ENCODE data around the gene SAMD3. TPM values are rescaled to one million over a fixed set of nuclear protein-coding genes. Genes with fewer than 3 reads are reported as not detected.

The SAMD3 gene
- total and polyA plus RNA-seq, 2 experiments from 2014 or later = 3.8 to 4.9 TPM

DNA sequence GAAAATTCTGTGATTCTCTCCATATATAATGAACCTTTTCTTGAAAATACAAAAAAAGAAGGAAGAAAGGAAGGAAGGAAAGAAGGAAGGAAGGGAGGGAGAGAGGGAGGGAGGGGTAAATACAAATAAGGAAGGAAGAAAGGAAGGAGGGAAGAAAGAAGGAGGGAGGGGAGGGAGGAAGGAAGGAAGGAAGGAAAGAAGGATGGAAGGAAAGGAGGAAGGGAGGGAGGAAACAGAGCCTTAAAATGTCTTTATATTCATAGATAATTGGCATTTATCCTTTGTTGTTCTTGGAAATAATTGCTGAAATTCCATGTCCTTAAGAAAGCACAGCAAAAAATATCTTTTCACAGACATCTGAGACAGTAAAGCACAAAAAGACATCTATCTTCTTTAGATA is 40.3 kb downstream of the SAMD3 start:
- DNase-seq (ENCODE audit: low spot score) = no peak
- Histone ChIP-seq H3K79me2 (replicated peaks; ENCODE audit: insufficient read depth) (no peaks in the 10 kb centered on the region), H3K9me2 (ENCODE audit: insufficient read depth) (no peaks in the 10 kb centered on the region), H3K27ac (ENCODE audit: low read depth) (no peak overlapping the region), H4K20me1 (replicated peaks; ENCODE audit: insufficient read depth) (no peaks in the 10 kb centered on the region), H3K27me3 (ENCODE audit: insufficient read depth) (no peaks in the 10 kb centered on the region), H3K4me3 (no peak overlapping the region), H3K4me1 (ENCODE audit: insufficient read depth) (no peaks in the 10 kb centered on the region), H3K4me2 (no peak overlapping the region), H3F3A (replicated peaks; ENCODE audit: low read depth) (no peaks in the 10 kb centered on the region), H3K36me3 (ENCODE audit: insufficient read depth) (no peaks in the 10 kb centered on the region), H2AFZ (no peak overlapping the region)
- Mint-ChIP-seq H3K36me3 (ENCODE audit: low read depth) (peaks cover 5% of the 10 kb centered on the region; the same call in 1 of the 3 replicates), H3K9me3 (no peaks in the 10 kb centered on the region), H3K4me1 (0 out of 3 replicates have a peak, but pooled peaks cover 2% of the 10 kb centered on the region), H3K27ac (no peak overlapping the region), H3K4me3 (no peak overlapping the region), H3K27me3 (ENCODE audit: insufficient read depth, low read depth, poor library complexity) (no peaks in the 10 kb centered on the region)
- TF ChIP-seq EZH2phosphoT487 (IDR thresholded peaks at IDR 0.05; ENCODE audit: unreplicated experiment) (no peak), STAT1 (IDR thresholded peaks at IDR 0.05; ENCODE audit: unreplicated experiment) (no peak), NANOG (IDR thresholded peaks at IDR 0.05; ENCODE audit: borderline replicate concordance) (no peak), ZNF114 (CRISPR knock-in tag; IDR thresholded peaks at IDR 0.05) (no peak), ZNF331 (CRISPR knock-in tag; IDR thresholded peaks at IDR 0.05; ENCODE audit: low read depth) (no peak), EZH2 (IDR thresholded peaks at IDR 0.05; ENCODE audit: low read depth, unreplicated experiment) (no peak), POLR2AphosphoS5 (IDR thresholded peaks at IDR 0.05; ENCODE audit: low read depth) (no peak), CREB1 (CRISPR knock-in tag; IDR thresholded peaks at IDR 0.05; ENCODE audit: low read depth) (no peak), JUNB (IDR thresholded peaks at IDR 0.05; ENCODE audit: unreplicated experiment) (no peak)
- TF ChIP-seq, protein P1, sequence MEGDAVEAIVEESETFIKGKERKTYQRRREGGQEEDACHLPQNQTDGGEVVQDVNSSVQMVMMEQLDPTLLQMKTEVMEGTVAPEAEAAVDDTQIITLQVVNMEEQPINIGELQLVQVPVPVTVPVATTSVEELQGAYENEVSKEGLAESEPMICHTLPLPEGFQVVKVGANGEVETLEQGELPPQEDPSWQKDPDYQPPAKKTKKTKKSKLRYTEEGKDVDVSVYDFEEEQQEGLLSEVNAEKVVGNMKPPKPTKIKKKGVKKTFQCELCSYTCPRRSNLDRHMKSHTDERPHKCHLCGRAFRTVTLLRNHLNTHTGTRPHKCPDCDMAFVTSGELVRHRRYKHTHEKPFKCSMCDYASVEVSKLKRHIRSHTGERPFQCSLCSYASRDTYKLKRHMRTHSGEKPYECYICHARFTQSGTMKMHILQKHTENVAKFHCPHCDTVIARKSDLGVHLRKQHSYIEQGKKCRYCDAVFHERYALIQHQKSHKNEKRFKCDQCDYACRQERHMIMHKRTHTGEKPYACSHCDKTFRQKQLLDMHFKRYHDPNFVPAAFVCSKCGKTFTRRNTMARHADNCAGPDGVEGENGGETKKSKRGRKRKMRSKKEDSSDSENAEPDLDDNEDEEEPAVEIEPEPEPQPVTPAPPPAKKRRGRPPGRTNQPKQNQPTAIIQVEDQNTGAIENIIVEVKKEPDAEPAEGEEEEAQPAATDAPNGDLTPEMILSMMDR (conservative IDR thresholded peaks at IDR 0.05; ENCODE audit: low read depth in 2 of 2) = no peak
- TF ChIP-seq, protein P2, sequence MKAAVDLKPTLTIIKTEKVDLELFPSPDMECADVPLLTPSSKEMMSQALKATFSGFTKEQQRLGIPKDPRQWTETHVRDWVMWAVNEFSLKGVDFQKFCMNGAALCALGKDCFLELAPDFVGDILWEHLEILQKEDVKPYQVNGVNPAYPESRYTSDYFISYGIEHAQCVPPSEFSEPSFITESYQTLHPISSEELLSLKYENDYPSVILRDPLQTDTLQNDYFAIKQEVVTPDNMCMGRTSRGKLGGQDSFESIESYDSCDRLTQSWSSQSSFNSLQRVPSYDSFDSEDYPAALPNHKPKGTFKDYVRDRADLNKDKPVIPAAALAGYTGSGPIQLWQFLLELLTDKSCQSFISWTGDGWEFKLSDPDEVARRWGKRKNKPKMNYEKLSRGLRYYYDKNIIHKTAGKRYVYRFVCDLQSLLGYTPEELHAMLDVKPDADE (IDR thresholded peaks at IDR 0.05) = no peak
- TF ChIP-seq, protein P3, sequence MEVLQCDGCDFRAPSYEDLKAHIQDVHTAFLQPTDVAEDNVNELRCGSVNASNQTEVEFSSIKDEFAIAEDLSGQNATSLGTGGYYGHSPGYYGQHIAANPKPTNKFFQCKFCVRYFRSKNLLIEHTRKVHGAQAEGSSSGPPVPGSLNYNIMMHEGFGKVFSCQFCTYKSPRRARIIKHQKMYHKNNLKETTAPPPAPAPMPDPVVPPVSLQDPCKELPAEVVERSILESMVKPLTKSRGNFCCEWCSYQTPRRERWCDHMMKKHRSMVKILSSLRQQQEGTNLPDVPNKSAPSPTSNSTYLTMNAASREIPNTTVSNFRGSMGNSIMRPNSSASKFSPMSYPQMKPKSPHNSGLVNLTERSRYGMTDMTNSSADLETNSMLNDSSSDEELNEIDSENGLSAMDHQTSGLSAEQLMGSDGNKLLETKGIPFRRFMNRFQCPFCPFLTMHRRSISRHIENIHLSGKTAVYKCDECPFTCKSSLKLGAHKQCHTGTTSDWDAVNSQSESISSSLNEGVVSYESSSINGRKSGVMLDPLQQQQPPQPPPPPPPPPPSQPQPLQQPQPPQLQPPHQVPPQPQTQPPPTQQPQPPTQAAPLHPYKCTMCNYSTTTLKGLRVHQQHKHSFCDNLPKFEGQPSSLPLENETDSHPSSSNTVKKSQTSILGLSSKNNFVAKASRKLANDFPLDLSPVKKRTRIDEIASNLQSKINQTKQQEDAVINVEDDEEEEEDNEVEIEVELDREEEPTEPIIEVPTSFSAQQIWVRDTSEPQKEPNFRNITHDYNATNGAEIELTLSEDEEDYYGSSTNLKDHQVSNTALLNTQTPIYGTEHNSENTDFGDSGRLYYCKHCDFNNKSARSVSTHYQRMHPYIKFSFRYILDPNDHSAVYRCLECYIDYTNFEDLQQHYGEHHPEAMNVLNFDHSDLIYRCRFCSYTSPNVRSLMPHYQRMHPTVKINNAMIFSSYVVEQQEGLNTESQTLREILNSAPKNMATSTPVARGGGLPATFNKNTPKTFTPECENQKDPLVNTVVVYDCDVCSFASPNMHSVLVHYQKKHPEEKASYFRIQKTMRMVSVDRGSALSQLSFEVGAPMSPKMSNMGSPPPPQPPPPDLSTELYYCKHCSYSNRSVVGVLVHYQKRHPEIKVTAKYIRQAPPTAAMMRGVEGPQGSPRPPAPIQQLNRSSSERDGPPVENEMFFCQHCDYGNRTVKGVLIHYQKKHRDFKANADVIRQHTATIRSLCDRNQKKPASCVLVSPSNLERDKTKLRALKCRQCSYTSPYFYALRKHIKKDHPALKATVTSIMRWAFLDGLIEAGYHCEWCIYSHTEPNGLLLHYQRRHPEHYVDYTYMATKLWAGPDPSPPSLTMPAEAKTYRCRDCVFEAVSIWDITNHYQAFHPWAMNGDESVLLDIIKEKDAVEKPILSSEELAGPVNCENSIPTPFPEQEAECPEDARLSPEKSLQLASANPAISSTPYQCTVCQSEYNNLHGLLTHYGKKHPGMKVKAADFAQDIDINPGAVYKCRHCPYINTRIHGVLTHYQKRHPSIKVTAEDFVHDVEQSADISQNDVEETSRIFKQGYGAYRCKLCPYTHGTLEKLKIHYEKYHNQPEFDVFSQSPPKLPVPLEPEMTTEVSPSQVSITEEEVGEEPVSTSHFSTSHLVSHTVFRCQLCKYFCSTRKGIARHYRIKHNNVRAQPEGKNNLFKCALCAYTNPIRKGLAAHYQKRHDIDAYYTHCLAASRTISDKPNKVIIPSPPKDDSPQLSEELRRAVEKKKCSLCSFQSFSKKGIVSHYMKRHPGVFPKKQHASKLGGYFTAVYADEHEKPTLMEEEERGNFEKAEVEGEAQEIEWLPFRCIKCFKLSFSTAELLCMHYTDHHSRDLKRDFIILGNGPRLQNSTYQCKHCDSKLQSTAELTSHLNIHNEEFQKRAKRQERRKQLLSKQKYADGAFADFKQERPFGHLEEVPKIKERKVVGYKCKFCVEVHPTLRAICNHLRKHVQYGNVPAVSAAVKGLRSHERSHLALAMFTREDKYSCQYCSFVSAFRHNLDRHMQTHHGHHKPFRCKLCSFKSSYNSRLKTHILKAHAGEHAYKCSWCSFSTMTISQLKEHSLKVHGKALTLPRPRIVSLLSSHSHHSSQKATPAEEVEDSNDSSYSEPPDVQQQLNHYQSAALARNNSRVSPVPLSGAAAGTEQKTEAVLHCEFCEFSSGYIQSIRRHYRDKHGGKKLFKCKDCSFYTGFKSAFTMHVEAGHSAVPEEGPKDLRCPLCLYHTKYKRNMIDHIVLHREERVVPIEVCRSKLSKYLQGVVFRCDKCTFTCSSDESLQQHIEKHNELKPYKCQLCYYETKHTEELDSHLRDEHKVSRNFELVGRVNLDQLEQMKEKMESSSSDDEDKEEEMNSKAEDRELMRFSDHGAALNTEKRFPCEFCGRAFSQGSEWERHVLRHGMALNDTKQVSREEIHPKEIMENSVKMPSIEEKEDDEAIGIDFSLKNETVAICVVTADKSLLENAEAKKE (CRISPR knock-in tag; IDR thresholded peaks at IDR 0.05) = no peak
- TF ChIP-seq, protein P4, sequence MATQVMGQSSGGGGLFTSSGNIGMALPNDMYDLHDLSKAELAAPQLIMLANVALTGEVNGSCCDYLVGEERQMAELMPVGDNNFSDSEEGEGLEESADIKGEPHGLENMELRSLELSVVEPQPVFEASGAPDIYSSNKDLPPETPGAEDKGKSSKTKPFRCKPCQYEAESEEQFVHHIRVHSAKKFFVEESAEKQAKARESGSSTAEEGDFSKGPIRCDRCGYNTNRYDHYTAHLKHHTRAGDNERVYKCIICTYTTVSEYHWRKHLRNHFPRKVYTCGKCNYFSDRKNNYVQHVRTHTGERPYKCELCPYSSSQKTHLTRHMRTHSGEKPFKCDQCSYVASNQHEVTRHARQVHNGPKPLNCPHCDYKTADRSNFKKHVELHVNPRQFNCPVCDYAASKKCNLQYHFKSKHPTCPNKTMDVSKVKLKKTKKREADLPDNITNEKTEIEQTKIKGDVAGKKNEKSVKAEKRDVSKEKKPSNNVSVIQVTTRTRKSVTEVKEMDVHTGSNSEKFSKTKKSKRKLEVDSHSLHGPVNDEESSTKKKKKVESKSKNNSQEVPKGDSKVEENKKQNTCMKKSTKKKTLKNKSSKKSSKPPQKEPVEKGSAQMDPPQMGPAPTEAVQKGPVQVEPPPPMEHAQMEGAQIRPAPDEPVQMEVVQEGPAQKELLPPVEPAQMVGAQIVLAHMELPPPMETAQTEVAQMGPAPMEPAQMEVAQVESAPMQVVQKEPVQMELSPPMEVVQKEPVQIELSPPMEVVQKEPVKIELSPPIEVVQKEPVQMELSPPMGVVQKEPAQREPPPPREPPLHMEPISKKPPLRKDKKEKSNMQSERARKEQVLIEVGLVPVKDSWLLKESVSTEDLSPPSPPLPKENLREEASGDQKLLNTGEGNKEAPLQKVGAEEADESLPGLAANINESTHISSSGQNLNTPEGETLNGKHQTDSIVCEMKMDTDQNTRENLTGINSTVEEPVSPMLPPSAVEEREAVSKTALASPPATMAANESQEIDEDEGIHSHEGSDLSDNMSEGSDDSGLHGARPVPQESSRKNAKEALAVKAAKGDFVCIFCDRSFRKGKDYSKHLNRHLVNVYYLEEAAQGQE (IDR thresholded peaks at IDR 0.05; ENCODE audit: unreplicated experiment) = no peak
- no peak for ATAC-seq
